Left ventricle myocardium inferior (tissue), 1 donor: Measurements from ENCODE around the gene MAP4K4. TPM values are rescaled to one million over a fixed set of nuclear protein-coding genes. Genes with fewer than 3 reads are reported as not detected.

Experiments
- DNase-seq: peaks from one replicate; pipeline ENCODE4 v3.0.0-alpha.2; 2020
- H3K27ac ChIP-seq: fragments of 200-600 bp; replicated peaks from 2 replicates; pipeline ENCODE4 v1.8.0; 2021
- H3K27me3 ChIP-seq: fragments of 200-600 bp; 2 replicates; pipeline ENCODE4 v1.8.0; 2021; ENCODE audit warnings: low read depth
- H3K36me3 ChIP-seq: fragments of 200-600 bp; 2 replicates; pipeline ENCODE4 v1.8.0; 2021
- H3K4me1 ChIP-seq: fragments of 200-600 bp; 2 replicates; pipeline ENCODE4 v1.8.0; 2021
- H3K4me3 ChIP-seq: fragments of 200-600 bp; 2 replicates; pipeline ENCODE4 v1.8.0; 2021; ENCODE audit warnings: mild to moderate bottlenecking, moderate library complexity
- H3K9me3 ChIP-seq: fragments of 200-600 bp; replicated peaks from 2 replicates; pipeline ENCODE4 v1.8.0; 2021
- intact Hi-C: fragments of 100-400 bp; cut with micrococcal nuclease; formaldehyde crosslinking; loops from one replicate; pipeline ENCODE4 v1.11.0; 2022
- total RNA-seq: library from RNA; stranded (reverse); fragmentation: NEBNext Ultra II Directional; extraction: Animal tissue kit (Norgen Biotek cat#: 25700); gene quantifications from one replicate; pipeline ENCODE4 v1.2.1, GENCODE V29; 2021
- TF ChIP-seq, protein P1 (sequence below): fragments of 200-600 bp; IDR thresholded peaks from 2 replicates; pipeline ENCODE4 v1.8.0; 2021; ENCODE audit warnings: antibody characterized with exemption, mild to moderate bottlenecking, borderline replicate concordance
- donor health status: DM: no; HTN: yes; CAD: no; lungs with severe emphysema.

The MAP4K4 gene
- total RNA-seq, 1 donor from 2014 or later = 102 TPM

DNA sequence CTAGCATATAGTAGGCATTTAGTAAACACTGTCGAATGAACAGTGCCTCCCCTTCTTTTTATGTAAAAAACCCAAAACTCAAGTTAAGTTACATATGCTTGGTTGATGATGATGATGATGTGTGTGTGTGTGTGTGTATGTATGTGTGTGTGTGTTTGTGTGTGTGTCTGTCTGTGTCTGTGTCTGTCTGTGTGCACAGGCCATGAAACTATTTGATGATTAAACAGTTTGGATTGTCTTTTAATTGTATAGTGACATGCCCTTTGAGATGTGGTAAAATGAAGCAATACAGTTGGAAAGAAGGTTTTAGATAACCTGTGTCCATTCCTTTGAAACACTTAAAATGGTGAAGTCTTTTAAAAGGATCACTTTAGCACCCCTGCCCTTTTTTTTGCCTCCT is 105.6 kb downstream of the MAP4K4 start:
- H3K9me3 ChIP-seq = no peaks in the 10 kb centered on the region
- H3K4me1 ChIP-seq = peaks cover 77% of the 10 kb centered on the region
- TF ChIP-seq, protein P1, sequence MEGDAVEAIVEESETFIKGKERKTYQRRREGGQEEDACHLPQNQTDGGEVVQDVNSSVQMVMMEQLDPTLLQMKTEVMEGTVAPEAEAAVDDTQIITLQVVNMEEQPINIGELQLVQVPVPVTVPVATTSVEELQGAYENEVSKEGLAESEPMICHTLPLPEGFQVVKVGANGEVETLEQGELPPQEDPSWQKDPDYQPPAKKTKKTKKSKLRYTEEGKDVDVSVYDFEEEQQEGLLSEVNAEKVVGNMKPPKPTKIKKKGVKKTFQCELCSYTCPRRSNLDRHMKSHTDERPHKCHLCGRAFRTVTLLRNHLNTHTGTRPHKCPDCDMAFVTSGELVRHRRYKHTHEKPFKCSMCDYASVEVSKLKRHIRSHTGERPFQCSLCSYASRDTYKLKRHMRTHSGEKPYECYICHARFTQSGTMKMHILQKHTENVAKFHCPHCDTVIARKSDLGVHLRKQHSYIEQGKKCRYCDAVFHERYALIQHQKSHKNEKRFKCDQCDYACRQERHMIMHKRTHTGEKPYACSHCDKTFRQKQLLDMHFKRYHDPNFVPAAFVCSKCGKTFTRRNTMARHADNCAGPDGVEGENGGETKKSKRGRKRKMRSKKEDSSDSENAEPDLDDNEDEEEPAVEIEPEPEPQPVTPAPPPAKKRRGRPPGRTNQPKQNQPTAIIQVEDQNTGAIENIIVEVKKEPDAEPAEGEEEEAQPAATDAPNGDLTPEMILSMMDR = no peak
- H3K4me3 ChIP-seq = no peak overlapping the region
- intact Hi-C loops = no loop called here
- no peaks in the 10 kb centered on the region for H3K36me3 ChIP-seq
- peak overlapping the region; percentile 5 for H3K27ac ChIP-seq
- no peak for DNase-seq
- H3K27me3 ChIP-seq = no peaks in the 10 kb centered on the region

GRCh38 chr2:101803945-101804696 is 106.6 kb downstream of the MAP4K4 start:
- Histone ChIP-seq H3K4me3 (no peak overlapping the region), H3K27me3 (no peaks in the 10 kb centered on the region), H3K4me1 (peaks cover 83% of the 10 kb centered on the region), H3K27ac (peak overlapping the region; percentile 5), H3K9me3 (no peaks in the 10 kb centered on the region), H3K36me3 (no peaks in the 10 kb centered on the region)
- TF ChIP-seq, protein P1 = no peak
- intact Hi-C loops = no loop called here
- no peak for DNase-seq

GRCh38 chr2:101805152-101806088 is 107.9 kb downstream of the MAP4K4 start:
- Histone ChIP-seq H3K27me3 (no peaks in the 10 kb centered on the region), H3K36me3 (no peaks in the 10 kb centered on the region), H3K27ac (peak overlapping the region; percentile 75), H3K4me1 (peaks cover 93% of the 10 kb centered on the region), H3K9me3 (no peaks in the 10 kb centered on the region), H3K4me3 (peak overlapping the region; percentile 17)
- no peak for DNase-seq
- TF ChIP-seq, protein P1 = no peak
- intact Hi-C loops = no loop called here

DNA sequence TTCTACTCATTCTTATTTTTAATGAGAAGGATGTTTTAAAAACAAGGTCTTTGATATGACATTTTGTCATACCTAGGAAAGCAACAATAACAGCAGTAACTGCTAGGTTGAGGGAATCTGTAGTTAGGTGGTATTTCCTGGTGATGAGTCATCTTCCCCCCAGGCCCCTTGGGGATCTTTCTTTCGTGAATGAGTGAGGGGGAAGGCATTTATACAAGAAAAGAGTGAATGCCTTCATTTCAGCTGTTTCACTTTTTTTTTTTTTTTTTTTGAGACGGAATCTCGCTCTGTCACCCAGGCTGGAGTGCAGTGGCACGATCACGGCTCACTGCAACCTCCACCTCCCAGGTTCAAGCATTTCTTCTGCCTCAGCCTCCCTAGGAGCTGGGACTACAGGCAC is 108.6 kb downstream of the MAP4K4 start:
- intact Hi-C loops = no loop called here
- TF ChIP-seq, protein P1 = no peak
- Histone ChIP-seq H3K27ac (peak overlapping the region; percentile 75), H3K9me3 (no peaks in the 10 kb centered on the region), H3K27me3 (no peaks in the 10 kb centered on the region), H3K4me3 (peak overlapping the region; percentile 17), H3K36me3 (no peaks in the 10 kb centered on the region), H3K4me1 (peaks cover 91% of the 10 kb centered on the region)
- no peak for DNase-seq

- intact Hi-C loops = no loop called here
- no peaks in the 10 kb centered on the region for H3K27me3 ChIP-seq
- no peaks in the 10 kb centered on the region for H3K36me3 ChIP-seq
- DNase-seq = no peak
- H3K4me3 ChIP-seq = peak overlapping the region; percentile 17
- peaks cover 91% of the 10 kb centered on the region for H3K4me1 ChIP-seq
- H3K27ac ChIP-seq = peak overlapping the region; percentile 75
- H3K9me3 ChIP-seq = no peaks in the 10 kb centered on the region
- TF ChIP-seq, protein P1 = no peak
Observed at GRCh38 chr2:101806701-101807100, 109.2 kb downstream of the MAP4K4 start.
